ENCODE data around the gene PBX3.

- TF ChIP-seq PRDM15 (CRISPR knock-in tag; IDR thresholded peaks at IDR 0.05) = no peak
- TF ChIP-seq CTCF (IDR thresholded peaks at IDR 0.05 in 2 of 3, conservative IDR thresholded peaks at IDR 0.05 in 1 of 3; ENCODE audit: control insufficient read depth in 2 of 3, extremely low read depth in 1 of 3, insufficient read depth in 1 of 3, low read depth in 3 of 3, low read length in 3 of 3) = no peak
- TF ChIP-seq NR2F1 (conservative IDR thresholded peaks at IDR 0.05) = no peak
- TF ChIP-seq POLR2A (IDR thresholded peaks at IDR 0.05; ENCODE audit: low read depth, low read length) = no peak
- no peak for TF ChIP-seq MYC (IDR thresholded peaks at IDR 0.05; ENCODE audit: insufficient read depth, insufficient read length, insufficient replicate concordance, low read length, severe bottlenecking)
- TF ChIP-seq REST (IDR thresholded peaks at IDR 0.05; ENCODE audit: low read depth, low read length) = no peak
- no peak for TF ChIP-seq EZH2 (IDR thresholded peaks at IDR 0.05; ENCODE audit: borderline replicate concordance, control insufficient read depth, low read depth, low read length)
- TF ChIP-seq WRNIP1 (IDR thresholded peaks at IDR 0.05; ENCODE audit: borderline replicate concordance, low read depth, low read length) = no peak
- TF ChIP-seq ZNF24 (IDR thresholded peaks at IDR 0.05) = no peak
- no peak for TF ChIP-seq HDAC2 (IDR thresholded peaks at IDR 0.05)
Measured at GRCh38 chr9:125893277-125893676, 146.1 kb downstream of the PBX3 start.
